Measurements from ENCODE around the gene LDLRAD4.
A peak's percentile ranks its signal among the peaks of the same experiment; 100 is the strongest.
"Not testable (repeated sequence)": the region's sequence is repeated elsewhere in the genome, so short reads cannot be mapped to it uniquely, and the experiment has no call there.

The LDLRAD4 gene

GRCh38 chr18:13330996-13331395 is 112.4 kb downstream of the LDLRAD4 start:
- H4K20me1 ChIP-seq, result peaks cover 4% of the 10 kb centered on the region; the same call in 1 of the 2 replicates

GRCh38 chr18:13331846-13332245 is 113.3 kb downstream of the LDLRAD4 start:
- Histone ChIP-seq H3K4me2 (no peak overlapping the region), H3K4me1 (peaks cover 10% of the 10 kb centered on the region), H3K36me3 (peaks cover 82% of the 10 kb centered on the region), H3K4me3 (no peak overlapping the region), H3K9me3 (peaks cover 67% of the 10 kb centered on the region), H4K20me1 (peaks cover 10% of the 10 kb centered on the region; the same call in 1 of the 2 replicates), H3K9ac (no peak overlapping the region), H3K27ac (no peak overlapping the region), H3K27me3 (no peaks in the 10 kb centered on the region)
- TF ChIP-seq Cebpa-rat (IDR thresholded peaks at IDR 0.05), result no peak

More at GRCh38 chr18:13330996-13331395, 112.4 kb downstream of the LDLRAD4 start:
- H3K9me3 ChIP-seq, result peaks cover 66% of the 10 kb centered on the region
- no peak overlapping the region for H3K27ac ChIP-seq
- no peak overlapping the region for H3K9ac ChIP-seq
- H3K4me3 ChIP-seq, result no peak overlapping the region
- H3K36me3 ChIP-seq, result peaks cover 77% of the 10 kb centered on the region
- H3K4me2 ChIP-seq, result no peak overlapping the region
- H3K27me3 ChIP-seq, result no peaks in the 10 kb centered on the region
- TF ChIP-seq Cebpa-rat (IDR thresholded peaks at IDR 0.05), result no peak
- peaks cover 19% of the 10 kb centered on the region for H3K4me1 ChIP-seq

GRCh38 chr18:13332874-13333273 is 114.3 kb downstream of the LDLRAD4 start:
- Histone ChIP-seq H3K4me1 (0 out of 2 replicates have a peak, but pooled peaks cover 5% of the 10 kb centered on the region), H3K4me2 (no peak overlapping the region), H3K4me3 (no peak overlapping the region), H3K27ac (no peak overlapping the region), H3K9me3 (peaks cover 66% of the 10 kb centered on the region), H4K20me1 (peaks cover 21% of the 10 kb centered on the region; the same call in 1 of the 2 replicates), H3K9ac (no peak overlapping the region), H3K36me3 (peaks cover 82% of the 10 kb centered on the region), H3K27me3 (no peaks in the 10 kb centered on the region)
- TF ChIP-seq Cebpa-rat (IDR thresholded peaks at IDR 0.05), result no peak

GRCh38 chr18:13335903-13336302 is 117.3 kb downstream of the LDLRAD4 start:
- peaks cover 32% of the 10 kb centered on the region; the same call in 1 of the 2 replicates for H4K20me1 ChIP-seq
- no peak overlapping the region for H3K9ac ChIP-seq
- no peak for TF ChIP-seq Cebpa-rat (IDR thresholded peaks at IDR 0.05)
- H3K27ac ChIP-seq, result no peak overlapping the region
- H3K9me3 ChIP-seq, result peaks cover 71% of the 10 kb centered on the region
- peaks cover 84% of the 10 kb centered on the region for H3K36me3 ChIP-seq
- H3K4me3 ChIP-seq, result no peak overlapping the region
- H3K4me1 ChIP-seq, result 0 out of 2 replicates have a peak, but pooled peaks cover 9% of the 10 kb centered on the region
- no peak overlapping the region for H3K4me2 ChIP-seq
- H3K27me3 ChIP-seq, result no peaks in the 10 kb centered on the region

GRCh38 chr18:13336841-13337240 is 118.3 kb downstream of the LDLRAD4 start:
- Histone ChIP-seq H3K9ac (no peak overlapping the region), H4K20me1 (peaks cover 32% of the 10 kb centered on the region; the same call in 1 of the 2 replicates), H3K4me2 (no peak overlapping the region), H3K4me3 (no peak overlapping the region), H3K9me3 (peaks cover 73% of the 10 kb centered on the region), H3K4me1 (0 out of 2 replicates have a peak, but pooled peaks cover 9% of the 10 kb centered on the region), H3K27me3 (no peaks in the 10 kb centered on the region), H3K27ac (no peak overlapping the region), H3K36me3 (peaks cover 80% of the 10 kb centered on the region)
- TF ChIP-seq Cebpa-rat (IDR thresholded peaks at IDR 0.05), result no peak

- H3K27ac ChIP-seq, result no peak overlapping the region
- H3K9me3 ChIP-seq, result peaks cover 73% of the 10 kb centered on the region
- no peak overlapping the region for H3K9ac ChIP-seq
- TF ChIP-seq Cebpa-rat (IDR thresholded peaks at IDR 0.05), result no peak
- 0 out of 2 replicates have a peak, but pooled peaks cover 9% of the 10 kb centered on the region for H3K4me1 ChIP-seq
- H3K4me3 ChIP-seq, result no peak overlapping the region
- no peaks in the 10 kb centered on the region for H3K27me3 ChIP-seq
- peaks cover 32% of the 10 kb centered on the region; the same call in 1 of the 2 replicates for H4K20me1 ChIP-seq
- H3K36me3 ChIP-seq, result peaks cover 80% of the 10 kb centered on the region
- no peak overlapping the region for H3K4me2 ChIP-seq
Measured at GRCh38 chr18:13337369-13337768, 118.8 kb downstream of the LDLRAD4 start.

GRCh38 chr18:13338318-13338717 is 119.8 kb downstream of the LDLRAD4 start:
- peaks cover 70% of the 10 kb centered on the region for H3K9me3 ChIP-seq
- H3K4me1 ChIP-seq, result 0 out of 2 replicates have a peak, but pooled peaks cover 9% of the 10 kb centered on the region
- H3K4me3 ChIP-seq, result no peak overlapping the region
- H3K4me2 ChIP-seq, result no peak overlapping the region
- H3K27ac ChIP-seq, result no peak overlapping the region
- no peaks in the 10 kb centered on the region for H3K27me3 ChIP-seq
- no peak overlapping the region for H3K9ac ChIP-seq
- peaks cover 32% of the 10 kb centered on the region; the same call in 1 of the 2 replicates for H4K20me1 ChIP-seq
- TF ChIP-seq Cebpa-rat (IDR thresholded peaks at IDR 0.05), result no peak
- H3K36me3 ChIP-seq, result peaks cover 76% of the 10 kb centered on the region

GRCh38 chr18:13339653-13340052 is 121.1 kb downstream of the LDLRAD4 start:
- Histone ChIP-seq H3K27ac (no peak overlapping the region), H3K4me1 (0 out of 2 replicates have a peak, but pooled peaks cover 9% of the 10 kb centered on the region), H3K4me3 (no peak overlapping the region), H3K4me2 (no peak overlapping the region), H3K27me3 (no peaks in the 10 kb centered on the region), H4K20me1 (peaks cover 32% of the 10 kb centered on the region; the same call in 1 of the 2 replicates), H3K36me3 (peaks cover 73% of the 10 kb centered on the region), H3K9me3 (peaks cover 68% of the 10 kb centered on the region), H3K9ac (no peak overlapping the region)
- TF ChIP-seq Cebpa-rat (IDR thresholded peaks at IDR 0.05), result no peak

GRCh38 chr18:13346449-13346848 is 127.9 kb downstream of the LDLRAD4 start:
- Histone ChIP-seq H3K9me3 (peaks cover 77% of the 10 kb centered on the region), H3K36me3 (peaks cover 50% of the 10 kb centered on the region)
- not testable (repeated sequence) for H3K9ac ChIP-seq, H3K4me2 ChIP-seq, H3K4me3 ChIP-seq, H3K27me3 ChIP-seq, H4K20me1 ChIP-seq, H3K27ac ChIP-seq, H3K4me1 ChIP-seq

GRCh38 chr18:13353084-13353823 is 134.7 kb downstream of the LDLRAD4 start:
- Histone ChIP-seq H3K9me3 (peaks cover 56% of the 10 kb centered on the region), H3K4me2 (peak overlapping the region; percentile 60), H3K36me3 (peaks cover 55% of the 10 kb centered on the region), H3K27ac (peak overlapping the region; percentile 65), H3K4me1 (peaks cover 24% of the 10 kb centered on the region), H3K27me3 (no peaks in the 10 kb centered on the region), H4K20me1 (peaks cover 33% of the 10 kb centered on the region; the same call in 1 of the 2 replicates), H3K9ac (peak overlapping the region; percentile 31; the same call in 1 of the 2 replicates), H3K4me3 (no peak overlapping the region)
- TF ChIP-seq Cebpa-rat (IDR thresholded peaks at IDR 0.05), result peak; percentile 43; the same call in 1 of the 2 replicates

All from BLaER1 (cell line).